Uterus (tissue), 4 donors: ENCODE measurements around the gene ANKRD35. TPM values are rescaled to one million over a fixed set of nuclear protein-coding genes. Genes with fewer than 3 reads are reported as not detected.
A peak's percentile ranks its signal among the peaks of the same experiment; 100 is the strongest.

ENCODE experiments used
- DNase-seq, 2 donors: peaks; one replicate each; pipeline ENCODE4 v3.0.0-alpha.2; 2019 to 2020
- H3K27ac ChIP-seq, 2 donors: fragments of 200-600 bp; sonication (generic); 1 replicate in 1 of 2; 2 replicates in 1 of 2; pipeline ENCODE4 v1.5.1; 2016 to 2018
- H3K27me3 ChIP-seq, 2 donors: fragments of 200-600 bp; sonication (generic); one replicate each; pipeline ENCODE4 v1.5.1; 2018 to 2019; ENCODE audit warnings: control low read depth in 1 of 2
- H3K36me3 ChIP-seq, 2 donors: fragments of 200-600 bp; sonication (generic); one replicate each; pipeline ENCODE4 v1.5.1; 2019; ENCODE audit warnings: control low read depth in 1 of 2
- H3K4me1 ChIP-seq, 2 donors: fragments of 200-600 bp; sonication (generic); one replicate each; pipeline ENCODE4 v1.5.1; 2018 to 2019; ENCODE audit warnings: control low read depth in 1 of 2
- H3K4me3 ChIP-seq, 2 donors: fragments of 200-600 bp; sonication (generic); 1 replicate in 1 of 2; 2 replicates in 1 of 2; pipeline ENCODE4 v1.5.1; 2018 to 2019; ENCODE audit warnings: mild to moderate bottlenecking in 1 of 2
- H3K9me3 ChIP-seq, 2 donors: fragments of 200-600 bp; sonication (generic); one replicate each; pipeline ENCODE4 v1.5.1; 2019; ENCODE audit warnings: control low read depth in 1 of 2
- CTCF ChIP-seq, 4 experiments: fragments of 200-600 bp in 2 of 4; fragments of 450-650 bp in 2 of 4; sonication (generic) in 2 of 4; IDR thresholded peaks; one replicate each; pipeline ENCODE4 v1.5.1; 2016 to 2019; ENCODE audit warnings: antibody characterized with exemption in 4 of 4, mild to moderate bottlenecking in 2 of 4, moderate library complexity in 1 of 4
- POLR2A ChIP-seq, 2 donors: fragments of 450-650 bp; IDR thresholded peaks; one replicate each; pipeline ENCODE4 v1.6.1; 2016; ENCODE audit warnings: antibody characterized with exemption in 2 of 2, mild to moderate bottlenecking in 1 of 2, moderate library complexity in 1 of 2
- intact Hi-C: fragments of 100-400 bp; cut with DNase I; formaldehyde crosslinking; loops from one replicate; pipeline ENCODE4 v1.15.1; 2023; ENCODE audit warnings: low total_unique reads
- total RNA-seq, 4 donors: library from RNA; depleted of rRNA in 3 of 4; stranded (reverse); fragments of >200 nt in 3 of 4; gene quantifications; one replicate each; pipeline versions ENCODE4 v1.1.0 to v1.2.4, GENCODE V29; 2014 to 2023
- donor health status: DM: yes; HTN: yes; CAD: no.

Gene ANKRD35
- total RNA-seq, 4 donors from 2014 or later: 0.77 to 8.8 (median 5.4) TPM

DNA sequence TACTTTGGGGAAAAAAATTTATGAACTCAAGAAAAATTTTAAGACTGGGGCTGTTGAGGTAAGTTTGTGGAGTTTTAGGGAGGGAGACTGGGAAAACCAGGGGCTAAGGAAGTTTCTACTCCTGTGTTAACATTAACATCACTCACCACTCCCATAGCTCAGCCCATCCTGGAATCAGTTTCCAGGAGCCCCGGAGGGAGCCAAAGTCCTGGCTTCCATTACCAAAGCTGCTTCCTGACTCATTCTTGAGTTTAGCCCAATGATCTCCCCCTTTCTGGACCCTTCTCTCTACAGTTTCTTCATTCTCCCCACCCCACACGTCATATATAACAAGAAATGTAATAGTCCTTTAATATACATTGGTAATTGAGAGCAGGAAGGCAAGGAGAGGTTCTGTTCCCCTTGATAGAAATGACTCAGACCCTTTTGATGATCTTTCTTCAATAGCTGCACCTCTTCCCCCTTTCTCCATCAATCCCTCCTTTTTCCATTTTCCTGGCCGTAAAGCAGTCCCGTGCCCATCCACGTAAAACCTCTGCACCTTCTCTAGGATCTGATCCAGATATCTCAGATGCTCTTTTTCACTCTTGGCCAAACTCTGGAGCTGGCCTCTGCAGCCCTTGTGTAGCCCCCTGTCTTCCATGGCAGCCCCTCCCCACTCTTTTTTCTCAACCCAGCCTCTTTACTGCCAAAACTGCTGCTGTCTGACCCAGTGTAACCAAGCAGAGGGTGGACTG, 22.2 kb downstream of the ANKRD35 start:
- intact Hi-C loops: no loop called here
- DNase-seq: no peak
- peaks cover 0 to 6% of the 10 kb centered on the region in 2 donors for H3K4me1 ChIP-seq
- H3K27me3 ChIP-seq: no peaks in the 10 kb centered on the region
- TF ChIP-seq POLR2A (IDR thresholded peaks at IDR 0.05): no peak
- no peak for TF ChIP-seq CTCF (IDR thresholded peaks at IDR 0.05)
- H3K36me3 ChIP-seq: no peaks in the 10 kb centered on the region
- no peaks in the 10 kb centered on the region for H3K9me3 ChIP-seq
- H3K27ac ChIP-seq: no peak overlapping the region
- H3K4me3 ChIP-seq: no peak overlapping the region

DNA sequence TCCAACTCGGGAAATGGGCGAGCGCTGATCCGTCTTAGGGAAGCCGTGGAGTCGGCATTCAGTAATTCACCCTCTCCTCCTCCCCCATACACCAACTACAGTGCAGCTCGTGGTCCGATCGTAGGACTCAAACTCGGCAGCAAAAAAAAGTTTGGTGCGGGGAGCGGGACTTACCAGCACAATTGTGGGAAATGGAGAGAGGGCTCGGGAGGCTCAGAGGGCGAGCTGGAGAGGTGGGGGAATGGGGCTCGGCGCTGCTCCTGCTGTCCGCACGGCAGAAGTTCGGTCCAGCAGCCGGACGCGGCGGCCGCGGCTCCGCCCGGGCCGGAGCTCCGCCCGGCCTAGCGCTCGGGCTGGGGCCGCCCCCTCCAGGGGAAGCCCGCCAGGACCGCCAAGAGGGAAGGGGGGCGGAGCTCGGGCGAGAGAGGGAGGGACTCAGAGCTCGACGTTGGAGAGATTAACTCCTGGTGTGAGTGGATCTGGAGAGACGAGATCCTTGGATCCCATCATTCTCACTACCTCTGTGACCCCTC, 26.1 kb downstream of the ANKRD35 start:
- peaks cover 0 to 6% of the 10 kb centered on the region in 2 donors for H3K4me1 ChIP-seq
- no peaks in the 10 kb centered on the region for H3K27me3 ChIP-seq
- intact Hi-C loops: no loop called here
- TF ChIP-seq CTCF (IDR thresholded peaks at IDR 0.05) (peak in 3 of 4 experiments; percentile 22 to 46 (median 35)), POLR2A (IDR thresholded peaks at IDR 0.05) (peak; percentile 88)
- H3K27ac ChIP-seq: peak overlapping the region; percentile 93 to 95
- DNase-seq: peak; percentile 94 to 95
- H3K9me3 ChIP-seq: no peaks in the 10 kb centered on the region
- H3K36me3 ChIP-seq: no peaks in the 10 kb centered on the region
- peak overlapping the region; percentile 77 to 95 for H3K4me3 ChIP-seq

DNA sequence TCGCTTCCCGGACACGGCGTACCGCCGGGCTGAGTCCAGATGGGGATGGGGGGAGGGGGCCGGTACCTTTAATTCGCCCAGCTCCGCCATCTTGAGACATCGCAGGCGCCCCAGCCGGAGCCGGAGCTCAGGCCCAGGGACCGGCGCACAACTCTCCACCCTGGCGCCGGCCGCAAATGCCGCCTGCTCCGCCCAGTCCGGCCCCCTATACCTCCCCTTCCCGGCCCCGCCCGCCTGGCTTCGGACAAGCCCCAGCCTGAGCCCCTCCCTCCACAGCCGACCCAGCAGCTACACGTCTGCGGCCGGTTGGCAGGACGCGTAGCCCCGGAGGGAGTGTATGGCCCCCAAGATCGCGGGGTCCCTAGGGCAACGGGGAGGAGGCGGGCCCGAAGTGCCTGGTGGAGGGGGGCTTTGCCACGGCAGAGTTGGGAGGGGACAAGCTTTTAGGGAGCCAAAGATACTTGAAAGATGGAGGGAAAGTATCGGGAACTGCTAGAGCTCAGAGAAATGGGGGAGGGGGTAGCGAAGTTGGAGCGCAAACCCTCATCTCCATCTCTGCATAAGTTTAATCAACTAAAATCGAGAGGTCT, 26.7 kb downstream of the ANKRD35 start, which contains the start of gene PIAS3:
TSS of gene PIAS3 (minus strand) at position 181 of the 590 bp plus-strand sequence. CDS start at position 90, 91 bp downstream.
- Histone ChIP-seq H3K4me3 (peak within 1 kb of the TSS; percentile 77 to 95), H3K9me3 (no peaks in the 10 kb centered on the region), H3K27ac (peak within 1 kb of the TSS; percentile 93 to 95), H3K36me3 (no peaks in the 10 kb centered on the region), H3K27me3 (no peaks in the 10 kb centered on the region), H3K4me1 (peaks cover 0 to 6% of the 10 kb centered on the region in 2 donors)
- TF ChIP-seq POLR2A (IDR thresholded peaks at IDR 0.05): peak; percentile 82 to 88
- TF ChIP-seq CTCF (IDR thresholded peaks at IDR 0.05): peak in 1 of 4 experiments; percentile 9
- peak; percentile 96 for DNase-seq
- intact Hi-C loops: no loop called here

- Histone ChIP-seq H3K4me1 (peaks cover 0 to 6% of the 10 kb centered on the region in 2 donors), H3K9me3 (no peaks in the 10 kb centered on the region), H3K4me3 (peak overlapping the region; percentile 77 to 95), H3K27me3 (no peaks in the 10 kb centered on the region), H3K27ac (peak overlapping the region; percentile 93 to 95), H3K36me3 (no peaks in the 10 kb centered on the region)
- TF ChIP-seq CTCF (IDR thresholded peaks at IDR 0.05): no peak
- no peak for TF ChIP-seq POLR2A (IDR thresholded peaks at IDR 0.05)
- intact Hi-C loops: no loop called here
- peak; percentile 61 to 67 for DNase-seq
Observed at GRCh38 chr1:145858238-145858900, 27.3 kb downstream of the ANKRD35 start.
